HK-2 (cell line): ENCODE data around the gene ZNF618.
"Not testable (repeated sequence)": the region's sequence is repeated elsewhere in the genome, so short reads cannot be mapped to it uniquely, and the experiment has no call there.

Experiments
- DNase-seq: peaks from one replicate; pipeline ENCODE4 v3.0.0-alpha.2; 2018; ENCODE audit not compliant: unreplicated experiment

Gene ZNF618

DNA sequence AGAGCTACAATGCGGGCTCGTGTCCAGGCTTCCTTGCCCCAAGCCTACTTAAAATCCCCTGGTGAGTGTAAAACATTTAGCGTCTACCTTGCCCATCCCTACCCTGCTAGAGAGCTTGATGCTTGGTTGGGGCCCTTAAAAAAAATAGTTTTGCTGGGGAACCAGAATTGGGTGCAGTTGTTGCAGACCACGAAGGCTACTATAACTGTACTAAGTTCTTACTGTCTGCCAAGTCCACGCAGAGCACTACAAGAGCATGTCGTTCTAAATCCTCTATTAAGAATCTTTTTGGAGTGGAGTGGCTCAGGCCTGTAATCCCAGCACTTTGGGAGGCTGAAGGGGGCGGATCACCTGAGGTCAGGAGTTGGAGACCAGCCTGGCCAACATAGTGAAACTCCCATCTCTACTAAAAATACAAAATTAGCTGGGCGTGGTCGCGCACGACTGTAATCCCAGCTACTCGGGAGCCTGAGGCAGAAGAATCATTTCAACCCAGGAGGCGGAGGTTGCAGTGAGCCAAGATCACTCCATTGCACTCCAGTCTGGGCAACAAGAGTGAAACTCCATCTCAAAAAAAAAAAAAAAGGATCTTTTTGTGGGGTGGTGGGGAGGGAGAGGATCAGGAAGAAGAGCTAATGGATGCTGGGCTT, 206.8 kb downstream of the ZNF618 start:
- not testable (repeated sequence) for DNase-seq

DNA sequence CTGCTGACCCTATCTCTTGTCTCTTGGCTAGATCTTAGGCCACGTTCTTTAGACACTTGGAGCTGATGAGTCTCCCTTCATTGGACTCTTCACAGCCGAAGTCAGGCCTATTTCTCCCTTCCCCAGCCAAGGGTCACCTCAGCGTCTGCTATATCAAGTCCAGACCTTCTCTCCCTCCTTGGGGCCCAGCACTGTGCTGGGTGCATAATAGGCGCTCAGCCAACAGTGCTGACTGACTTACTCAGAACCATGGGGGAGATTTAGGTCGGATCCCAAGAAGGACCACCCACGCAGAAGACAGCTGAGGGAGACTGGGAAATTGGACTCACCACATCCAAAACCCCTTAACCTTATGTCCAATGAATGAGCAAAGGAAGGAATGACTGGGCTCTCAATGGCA, 207.6 kb downstream of the ZNF618 start:
- DNase-seq, result no peak

DNA sequence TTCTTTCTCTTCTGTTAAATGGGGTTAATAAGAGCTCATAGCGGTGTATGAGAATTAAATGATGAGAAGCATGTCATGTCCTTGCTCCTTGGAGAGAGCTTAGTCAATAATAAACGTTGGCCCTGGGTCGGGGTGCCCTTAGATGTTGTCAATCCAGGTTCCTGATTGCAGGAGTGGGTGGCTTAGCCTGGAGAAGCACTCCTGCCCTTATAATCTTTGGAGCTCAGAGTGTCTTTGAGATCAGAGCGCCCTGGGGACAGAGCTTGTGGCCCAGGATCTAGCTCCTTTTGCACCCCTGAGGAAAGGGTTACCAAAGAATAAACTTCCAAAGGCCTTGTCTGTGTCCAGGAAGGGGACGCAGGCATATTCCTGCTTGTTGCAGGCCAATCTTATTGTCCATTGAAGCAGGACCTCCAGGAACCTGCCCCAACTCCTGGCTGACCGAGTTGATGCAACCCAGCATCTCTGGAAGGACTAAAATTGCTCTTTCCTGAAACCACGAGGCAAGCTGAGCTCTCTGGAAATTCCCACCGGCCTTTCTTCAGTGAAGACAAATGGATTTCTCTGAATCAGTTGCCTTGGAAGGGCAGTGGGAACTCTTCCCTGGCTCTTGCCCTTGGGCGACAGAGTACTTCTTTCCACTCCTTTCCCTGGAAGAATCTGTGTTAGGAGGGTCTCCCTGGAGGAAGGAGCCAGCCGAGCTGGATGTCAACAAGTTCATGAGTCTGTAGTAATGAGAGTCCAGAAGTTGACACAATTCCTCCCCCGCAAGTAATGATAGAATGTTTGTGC, 208.4 kb downstream of the ZNF618 start:
- DNase-seq, result no peak

DNA sequence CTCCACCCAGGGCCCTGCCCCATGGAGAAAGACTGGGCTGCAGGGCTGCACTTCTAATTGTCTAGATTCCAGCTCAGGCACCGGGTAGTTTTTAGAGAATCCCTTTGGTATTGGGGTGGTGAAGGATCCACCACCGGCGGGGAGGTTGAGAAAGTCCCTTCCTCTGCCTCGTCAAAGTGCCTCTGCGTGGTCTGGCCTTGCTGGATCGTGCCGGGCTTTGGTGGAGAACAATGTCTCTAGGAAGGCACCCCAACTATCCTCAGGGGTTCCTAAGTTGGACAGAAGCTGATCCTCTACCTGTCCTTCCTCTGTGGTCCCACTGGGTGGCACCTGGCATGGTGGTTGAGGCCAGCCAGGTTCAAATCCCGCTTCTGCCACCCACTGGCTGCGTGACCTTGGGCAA, 209.3 kb downstream of the ZNF618 start:
- DNase-seq, result no peak

DNA sequence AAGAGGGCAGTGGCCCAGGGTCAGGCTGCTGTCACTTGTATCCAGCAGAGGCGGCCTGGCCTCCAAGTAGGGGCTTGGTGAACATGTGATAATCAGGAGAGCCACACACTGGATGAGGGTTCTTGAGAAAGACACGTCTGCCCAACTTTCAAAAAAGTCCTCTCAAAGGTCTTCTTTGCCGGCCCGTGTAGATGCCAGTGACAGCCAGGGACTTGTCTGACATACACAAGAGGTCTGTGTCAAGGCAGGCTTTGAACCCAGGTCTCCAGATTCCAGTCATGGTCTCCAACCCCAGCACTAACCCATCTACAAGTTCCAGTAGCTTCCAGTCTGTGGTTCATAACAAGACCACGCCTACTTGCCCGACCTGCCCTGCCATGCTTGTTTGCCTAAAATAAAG, 209.9 kb downstream of the ZNF618 start:
- no peak for DNase-seq

DNA sequence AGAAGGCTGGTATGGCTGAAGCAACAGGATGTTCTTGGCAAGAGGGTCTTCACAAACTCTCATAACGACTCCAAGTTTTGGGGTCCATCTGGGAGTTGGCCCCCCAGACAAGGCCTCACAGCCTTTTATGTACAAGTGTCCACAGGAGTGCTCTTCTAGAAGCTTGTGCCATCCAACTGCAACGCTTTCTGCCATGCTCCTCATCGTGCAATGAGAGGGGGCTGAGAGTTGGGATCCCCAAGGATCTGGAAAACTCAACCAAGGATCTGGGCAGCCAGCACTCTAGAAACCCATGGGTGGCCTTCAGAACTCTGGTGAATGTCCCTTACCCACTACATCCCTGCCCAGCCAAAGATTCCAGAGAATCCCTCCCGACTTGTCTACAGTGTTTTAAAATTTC, 210.5 kb downstream of the ZNF618 start:
- no peak for DNase-seq

DNA sequence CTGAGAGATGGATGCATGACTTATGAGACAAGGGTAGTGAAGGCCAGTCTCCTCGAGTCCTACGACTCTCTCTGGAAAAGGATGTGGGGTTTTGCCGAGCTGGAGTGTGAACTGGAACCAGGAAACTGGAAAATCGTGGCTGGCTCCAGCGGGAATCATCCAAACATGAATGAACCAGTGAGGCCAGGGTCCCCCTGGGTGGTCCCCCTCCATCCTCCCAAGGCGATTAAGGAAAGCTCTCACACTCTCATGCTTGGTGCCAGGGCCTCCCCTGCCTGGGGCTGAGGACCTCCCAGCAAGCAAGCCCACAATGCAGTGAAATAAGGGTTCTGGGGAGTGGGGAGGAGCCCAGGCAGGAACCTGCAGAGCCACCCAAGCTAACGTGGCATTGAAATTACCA, 211.6 kb downstream of the ZNF618 start:
- DNase-seq, result no peak

DNA sequence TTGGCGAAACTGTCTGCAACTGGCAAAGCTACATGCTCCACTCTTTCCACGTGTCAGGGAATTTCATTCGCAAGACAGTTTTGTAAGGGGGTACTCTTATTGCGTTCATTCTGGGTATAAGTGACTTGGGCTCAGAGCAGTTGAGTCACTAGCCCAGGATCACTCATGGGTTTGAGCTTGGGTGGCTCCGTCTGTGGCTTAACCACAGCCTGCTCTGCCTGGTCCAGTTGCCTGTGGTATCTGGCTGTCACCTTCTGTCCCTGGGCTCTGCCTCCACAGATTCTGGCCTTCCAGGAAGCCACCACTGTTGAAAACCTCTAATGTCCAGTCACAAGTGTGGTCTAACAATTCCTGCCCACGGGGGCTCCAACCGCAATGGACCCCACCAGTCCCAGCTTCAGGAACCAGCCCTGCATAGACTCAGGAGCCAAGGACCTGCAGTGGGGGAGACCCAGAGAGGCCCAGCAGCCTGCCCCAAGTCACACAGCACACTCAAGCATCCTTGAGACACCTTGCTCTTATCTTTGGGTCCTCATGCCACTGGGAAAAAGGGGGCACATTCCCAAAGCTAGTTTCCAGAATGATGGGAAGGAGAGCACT, 212.6 kb downstream of the ZNF618 start:
- no peak for DNase-seq

DNA sequence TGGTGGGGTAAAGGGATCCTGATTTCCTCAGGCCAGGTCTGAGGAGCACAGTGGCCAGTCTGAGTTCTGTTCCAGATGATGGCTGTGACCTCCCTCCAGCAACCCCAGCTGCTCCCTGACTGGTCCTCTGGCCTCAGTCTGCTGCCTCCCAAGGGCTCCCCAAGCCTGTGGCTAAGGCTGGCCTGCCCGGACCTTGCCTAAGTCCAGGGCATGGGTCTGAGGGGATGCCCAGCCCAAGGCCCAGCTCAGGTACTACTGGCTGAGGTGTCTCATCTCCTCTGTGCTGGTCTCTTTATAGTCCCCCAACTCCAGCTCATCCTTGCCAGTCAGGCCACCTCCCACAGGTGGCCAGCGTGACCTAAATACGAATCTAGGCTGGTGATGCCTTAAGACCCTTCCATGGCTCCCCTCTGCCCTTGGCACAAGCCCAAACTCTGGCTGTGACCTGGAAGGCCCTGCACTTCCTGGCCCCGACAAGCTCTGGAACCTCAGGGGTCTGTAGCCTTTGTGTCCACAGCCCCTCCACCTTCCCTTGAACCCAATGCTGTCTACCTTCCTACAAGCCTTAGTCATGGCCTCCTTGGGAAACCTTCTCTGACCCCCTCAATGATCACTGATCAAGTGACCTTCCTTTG, 213.2 kb downstream of the ZNF618 start:
- no peak for DNase-seq

DNA sequence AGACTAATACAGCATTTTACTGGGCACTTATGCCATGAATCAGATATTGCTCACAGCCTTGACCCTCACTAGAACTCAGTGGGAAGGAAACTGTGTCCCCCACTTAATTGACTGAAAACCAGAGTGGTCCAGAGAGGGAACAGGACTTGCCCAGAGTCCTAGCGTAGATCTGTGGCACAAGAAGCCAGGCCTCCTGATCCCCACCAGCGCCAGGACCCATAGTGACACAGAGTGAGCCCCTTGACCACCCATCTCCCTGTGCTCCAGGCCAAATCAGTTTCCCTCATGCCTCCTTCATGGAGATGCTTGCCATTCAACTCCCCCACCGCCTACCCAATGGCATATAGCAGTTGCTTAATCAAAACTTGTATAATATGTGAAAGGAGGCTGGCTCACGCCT, 214.7 kb downstream of the ZNF618 start:
- no peak for DNase-seq

DNA sequence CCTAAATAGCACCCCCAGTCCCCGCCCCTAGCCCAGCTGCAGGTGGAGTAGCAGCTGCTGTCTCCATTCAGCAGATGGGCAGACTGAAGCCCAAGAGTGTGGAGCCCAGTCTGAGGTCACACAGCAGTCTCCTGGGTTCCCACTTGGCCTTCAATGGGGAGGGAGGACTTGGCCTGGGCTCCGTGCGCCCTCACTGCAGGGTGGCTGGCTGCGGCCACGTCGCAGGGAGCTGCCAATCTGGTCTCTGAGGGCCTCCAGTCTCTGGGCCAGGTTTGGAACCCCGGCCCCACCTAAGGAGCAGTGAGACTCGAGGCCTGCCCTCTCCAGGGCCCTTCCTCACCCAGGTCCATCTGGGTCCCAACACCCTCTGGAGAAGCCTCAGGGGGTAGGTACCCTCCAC, 215.6 kb downstream of the ZNF618 start:
- DNase-seq, result no peak

DNA sequence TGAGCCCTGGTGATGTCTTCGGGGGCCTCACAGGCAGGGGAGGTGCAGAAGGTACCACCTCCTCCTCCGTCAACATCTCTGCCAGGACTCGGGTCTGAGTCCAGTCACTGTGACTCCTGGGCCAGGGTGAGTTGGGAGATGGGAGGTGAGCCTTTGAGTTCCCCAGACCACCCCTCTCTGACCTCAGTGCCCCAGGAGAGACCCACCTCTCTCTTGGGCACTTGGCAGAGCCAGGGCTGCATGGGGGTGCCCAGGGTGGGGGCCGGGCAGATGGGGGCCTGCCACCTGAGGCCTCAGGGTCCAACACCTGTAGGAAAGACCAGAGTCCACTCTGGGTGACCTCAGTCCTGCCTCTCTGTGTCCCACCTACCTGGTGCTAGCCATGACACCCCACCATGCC, 216.2 kb downstream of the ZNF618 start:
- no peak for DNase-seq

DNA sequence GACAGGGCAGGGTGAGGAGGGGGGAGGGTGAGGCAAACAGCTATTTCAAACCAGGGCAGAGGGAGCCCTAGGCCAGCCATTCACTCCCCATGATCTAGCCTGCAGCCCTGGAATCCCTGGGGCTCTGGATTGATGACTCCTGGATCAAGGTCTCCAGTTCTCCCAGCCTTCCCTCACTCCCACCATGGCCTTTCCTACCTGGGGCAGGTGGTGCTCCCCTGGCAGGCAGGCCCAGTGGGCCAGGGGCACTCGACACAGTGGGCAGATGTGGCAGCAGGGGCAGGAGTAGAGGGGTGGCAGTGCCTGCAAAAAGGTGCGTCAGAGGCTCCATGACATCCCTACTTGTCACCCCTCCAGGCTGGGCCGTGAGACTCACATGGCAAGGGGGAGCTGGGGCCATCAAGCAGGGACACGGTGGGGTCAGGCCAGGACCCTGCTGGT, 216.9 kb downstream of the ZNF618 start:
- DNase-seq, result no peak

DNA sequence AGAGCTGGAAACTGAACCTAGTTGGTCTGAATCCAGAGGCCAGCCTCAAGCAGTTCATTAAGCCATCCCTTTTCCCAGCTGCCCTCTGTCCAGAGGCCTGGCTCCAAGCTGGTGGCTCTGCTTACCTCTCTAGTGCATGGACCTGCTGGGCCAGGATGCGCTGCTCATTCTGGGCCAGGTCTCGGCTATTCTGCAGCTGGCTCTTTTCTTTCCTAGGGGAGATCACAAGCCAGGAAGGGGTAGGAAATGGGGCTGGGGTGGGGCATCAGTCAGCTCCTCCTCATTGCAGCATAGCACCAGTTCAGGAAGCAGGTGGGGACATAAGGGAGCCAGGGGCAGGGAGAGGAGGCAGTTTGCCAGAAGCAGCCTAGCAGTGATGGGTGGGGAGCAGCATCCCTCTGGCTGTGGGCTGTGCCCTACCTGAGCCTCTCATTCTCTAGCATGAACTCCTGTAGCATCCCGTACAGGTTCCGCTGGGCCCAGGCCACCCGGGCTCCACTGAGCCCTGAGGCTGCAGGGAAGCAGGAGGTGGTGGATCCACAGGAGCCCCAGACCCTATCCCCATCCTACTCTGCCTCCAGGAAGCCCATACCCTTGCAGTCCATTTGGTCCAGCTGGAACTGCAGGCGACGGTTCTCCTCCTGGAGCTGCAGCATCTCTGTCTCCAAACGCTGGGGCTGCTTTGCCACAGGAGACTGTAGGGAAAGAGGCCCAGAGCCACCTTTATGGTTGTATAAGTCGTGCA, 217.8 kb downstream of the ZNF618 start:
- no peak for DNase-seq

DNA sequence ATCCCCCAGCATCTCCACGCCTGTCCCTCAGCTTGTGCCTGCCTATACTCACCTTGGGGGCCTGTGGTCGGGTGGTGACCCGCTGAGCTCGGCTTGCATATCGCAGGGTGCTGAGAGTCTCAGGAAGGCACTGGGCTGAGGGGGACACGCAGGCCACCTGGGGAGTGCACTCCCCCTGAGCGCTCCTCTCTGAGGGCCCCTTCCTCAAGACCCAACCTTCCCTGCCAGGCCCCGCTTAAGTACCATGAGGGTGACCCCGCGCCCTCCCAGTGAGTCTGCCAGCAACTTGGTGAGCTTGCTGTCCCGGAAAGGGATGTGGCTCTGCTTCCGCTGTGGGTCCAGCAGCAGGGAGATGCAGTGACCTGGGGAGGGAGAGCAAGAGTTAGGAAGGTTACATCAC, 218.9 kb downstream of the ZNF618 start:
- DNase-seq, result no peak

DNA sequence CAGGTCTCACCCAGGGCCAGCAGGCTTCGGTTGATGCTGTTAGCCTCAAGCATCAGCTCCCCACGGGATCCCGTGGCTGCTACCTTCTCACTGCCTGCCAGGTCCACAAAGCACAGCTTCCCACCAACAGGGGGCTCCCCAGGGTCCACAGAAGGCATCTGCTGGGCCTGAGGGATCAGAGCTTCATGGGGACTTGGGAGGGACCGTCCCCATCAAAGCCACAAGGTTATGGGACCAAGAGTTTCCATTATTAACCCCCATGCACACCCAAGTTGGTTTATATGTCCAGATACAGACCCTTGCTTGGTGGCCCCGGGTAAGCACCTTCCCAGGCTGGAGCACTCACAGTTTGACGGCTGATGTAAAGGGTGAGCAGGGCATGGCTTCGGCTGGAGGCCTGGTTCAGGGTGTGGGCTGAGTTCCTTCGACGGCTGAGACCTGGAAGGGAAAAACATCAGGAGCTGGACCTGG, 220.0 kb downstream of the ZNF618 start:
- DNase-seq, result no peak

DNA sequence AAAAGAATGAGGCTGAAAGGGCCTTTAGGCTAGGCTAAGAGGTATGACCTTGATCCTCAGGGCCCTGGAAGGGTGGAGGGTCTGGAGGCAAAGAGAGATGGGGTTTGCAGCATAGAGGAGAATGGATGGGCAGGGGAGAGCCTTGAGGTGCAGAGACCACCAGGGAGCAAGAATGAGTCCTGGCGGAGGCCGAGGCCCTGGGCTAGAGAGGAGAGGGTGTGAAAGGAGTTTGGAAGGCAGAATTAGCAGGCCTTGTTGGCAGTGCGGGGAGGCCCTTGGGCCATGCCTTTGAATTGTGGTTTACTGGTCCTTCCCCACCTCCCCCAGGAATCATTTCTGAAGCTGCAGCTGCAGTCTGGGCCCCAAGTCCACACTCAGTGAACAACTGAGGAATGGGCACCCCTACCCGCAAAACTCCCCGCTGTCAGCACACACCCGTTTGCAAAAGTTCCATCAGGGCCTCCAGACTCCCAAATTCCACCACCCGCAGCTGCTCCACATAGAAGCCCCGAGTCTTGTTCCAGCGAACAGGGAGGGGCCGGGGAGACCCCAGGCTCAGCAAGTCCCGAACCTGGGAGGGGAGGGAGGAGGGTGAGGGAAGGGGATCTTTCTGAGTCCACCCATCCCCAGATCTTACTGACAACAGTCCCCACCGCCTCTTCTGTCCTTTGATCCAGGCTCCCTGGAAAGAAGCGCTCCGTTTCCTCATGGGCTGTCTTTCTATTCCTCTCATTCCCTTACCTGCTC, 220.9 kb downstream of the ZNF618 start:
- DNase-seq, result no peak

DNA sequence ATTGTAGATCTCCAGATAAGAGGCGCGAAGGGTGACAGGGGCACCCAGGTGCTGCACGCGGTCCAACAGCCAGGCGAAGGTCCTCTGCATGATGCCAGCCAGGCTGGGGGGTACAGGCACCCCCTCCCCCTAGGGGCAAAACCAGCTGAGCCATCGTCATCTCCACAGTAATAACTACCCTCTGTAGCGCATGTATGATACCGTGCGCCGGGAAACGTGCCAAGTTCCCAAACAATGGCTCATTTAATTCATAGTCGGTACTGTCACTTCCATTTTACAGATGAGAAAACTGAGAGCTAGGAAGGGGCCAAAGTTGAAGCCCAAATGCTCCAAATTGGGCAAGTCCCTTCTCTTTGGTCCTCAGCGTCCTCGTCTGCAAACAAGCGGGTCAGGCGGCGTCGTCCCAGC, 221.5 kb downstream of the ZNF618 start:
- no peak for DNase-seq

DNA sequence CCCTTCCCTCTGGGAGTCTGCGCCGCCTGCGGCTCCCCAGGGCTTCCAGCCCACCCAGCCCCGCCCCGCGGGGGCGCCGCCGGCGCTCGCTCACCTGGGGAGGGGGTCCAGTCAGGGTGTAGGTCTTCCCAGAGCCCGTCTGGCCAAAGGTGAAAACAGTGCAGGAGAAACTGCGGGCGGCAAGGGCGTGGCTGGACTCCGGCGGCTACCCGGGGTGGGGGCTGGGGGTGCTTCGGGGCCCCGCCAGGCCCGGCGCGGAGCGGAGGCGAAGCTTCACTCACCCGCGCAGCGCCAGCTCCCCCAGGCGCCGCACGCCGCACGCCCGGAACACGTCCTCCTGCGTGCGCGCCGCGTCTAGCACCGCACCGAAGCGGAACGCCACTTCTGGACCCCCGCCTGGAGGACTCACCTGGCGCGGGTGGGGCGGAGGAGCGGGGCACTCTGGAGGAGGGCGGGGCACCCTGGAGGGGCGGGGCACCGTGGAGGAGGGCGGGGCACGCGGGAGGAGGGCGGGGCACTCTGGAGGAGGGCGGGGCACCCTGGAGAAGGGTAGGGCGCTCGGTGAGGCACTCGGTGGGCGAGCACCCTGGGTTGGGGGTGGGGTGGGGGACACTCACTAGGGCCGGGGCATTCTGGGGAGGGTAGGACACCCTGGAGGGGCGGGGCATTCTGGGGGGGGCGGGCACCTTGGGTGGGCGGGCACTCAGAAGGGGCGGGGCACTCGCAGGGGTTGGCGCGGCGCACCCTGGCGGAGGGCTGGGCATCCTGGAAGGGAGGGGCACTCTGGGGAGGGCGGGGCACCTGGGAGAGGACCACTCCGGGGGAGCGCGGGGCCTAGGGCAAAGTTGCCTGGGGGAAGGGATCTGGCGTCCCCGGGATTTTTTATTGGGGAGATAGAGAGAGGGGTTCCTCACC, 222.2 kb downstream of the ZNF618 start:
- peak; percentile 56 for DNase-seq
